GM21528 (cell line): ENCODE measurements around the gene EIF4H.
"Not testable (repeated sequence)": the region's sequence is repeated elsewhere in the genome, so short reads cannot be mapped to it uniquely, and the experiment has no call there.

Source experiments
- ATAC-seq: cut with Tn5 transposase; IDR thresholded peaks from one replicate; pipeline ENCODE4 v1.9.1; 2021; ENCODE audit warnings: mild to moderate bottlenecking, moderate library complexity; ENCODE audit not compliant: unreplicated experiment, low FRiP score

EIF4H gene

GRCh38 chr7:74174606-74175082 lies 488 bp downstream of the EIF4H start:
- ATAC-seq: peak; percentile 27

GRCh38 chr7:74175340-74175739 lies 1.2 kb downstream of the EIF4H start:
- no peak for ATAC-seq

- ATAC-seq: no peak
These were observed 2.4 kb downstream of the EIF4H start for GRCh38 chr7:74176555-74176954.

GRCh38 chr7:74178632-74179031 lies 4.5 kb downstream of the EIF4H start:
- no peak for ATAC-seq

- no peak for ATAC-seq
These were observed 5.9 kb downstream of the EIF4H start for GRCh38 chr7:74179935-74180604.

GRCh38 chr7:74180866-74181265 lies 6.7 kb downstream of the EIF4H start:
- ATAC-seq: no peak

- no peak for ATAC-seq
These were observed 7.7 kb downstream of the EIF4H start for GRCh38 chr7:74181821-74182220.

GRCh38 chr7:74182453-74183090 lies 8.4 kb downstream of the EIF4H start:
- ATAC-seq: no peak

GRCh38 chr7:74183142-74183541 lies 9.0 kb downstream of the EIF4H start:
- no peak for ATAC-seq

- ATAC-seq: no peak
These were observed 9.7 kb downstream of the EIF4H start for GRCh38 chr7:74183653-74184450.

GRCh38 chr7:74185016-74185415 lies 10.9 kb downstream of the EIF4H start:
- no peak for ATAC-seq

GRCh38 chr7:74185636-74186035 lies 11.5 kb downstream of the EIF4H start:
- ATAC-seq: no peak

GRCh38 chr7:74187915-74188675 lies 13.9 kb downstream of the EIF4H start:
- ATAC-seq: no peak

- ATAC-seq: no peak
These were observed 16.1 kb downstream of the EIF4H start for GRCh38 chr7:74190259-74190658.

- no peak for ATAC-seq
These were observed 17.1 kb downstream of the EIF4H start for GRCh38 chr7:74191231-74191630.

- no peak for ATAC-seq
These were observed 18.9 kb downstream of the EIF4H start for GRCh38 chr7:74193054-74193453.

- no peak for ATAC-seq
These were observed 19.8 kb downstream of the EIF4H start for GRCh38 chr7:74193913-74194312.

GRCh38 chr7:74194686-74195085 lies 20.5 kb downstream of the EIF4H start:
- ATAC-seq: no peak

- not testable (repeated sequence) for ATAC-seq
These were observed 21.1 kb downstream of the EIF4H start for GRCh38 chr7:74195139-74195860.
